Measurements from ENCODE around the gene NLGN4X.

- TF ChIP-seq, protein P1, sequence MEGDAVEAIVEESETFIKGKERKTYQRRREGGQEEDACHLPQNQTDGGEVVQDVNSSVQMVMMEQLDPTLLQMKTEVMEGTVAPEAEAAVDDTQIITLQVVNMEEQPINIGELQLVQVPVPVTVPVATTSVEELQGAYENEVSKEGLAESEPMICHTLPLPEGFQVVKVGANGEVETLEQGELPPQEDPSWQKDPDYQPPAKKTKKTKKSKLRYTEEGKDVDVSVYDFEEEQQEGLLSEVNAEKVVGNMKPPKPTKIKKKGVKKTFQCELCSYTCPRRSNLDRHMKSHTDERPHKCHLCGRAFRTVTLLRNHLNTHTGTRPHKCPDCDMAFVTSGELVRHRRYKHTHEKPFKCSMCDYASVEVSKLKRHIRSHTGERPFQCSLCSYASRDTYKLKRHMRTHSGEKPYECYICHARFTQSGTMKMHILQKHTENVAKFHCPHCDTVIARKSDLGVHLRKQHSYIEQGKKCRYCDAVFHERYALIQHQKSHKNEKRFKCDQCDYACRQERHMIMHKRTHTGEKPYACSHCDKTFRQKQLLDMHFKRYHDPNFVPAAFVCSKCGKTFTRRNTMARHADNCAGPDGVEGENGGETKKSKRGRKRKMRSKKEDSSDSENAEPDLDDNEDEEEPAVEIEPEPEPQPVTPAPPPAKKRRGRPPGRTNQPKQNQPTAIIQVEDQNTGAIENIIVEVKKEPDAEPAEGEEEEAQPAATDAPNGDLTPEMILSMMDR (IDR thresholded peaks at IDR 0.05): no peak
- TF ChIP-seq, protein P2, sequence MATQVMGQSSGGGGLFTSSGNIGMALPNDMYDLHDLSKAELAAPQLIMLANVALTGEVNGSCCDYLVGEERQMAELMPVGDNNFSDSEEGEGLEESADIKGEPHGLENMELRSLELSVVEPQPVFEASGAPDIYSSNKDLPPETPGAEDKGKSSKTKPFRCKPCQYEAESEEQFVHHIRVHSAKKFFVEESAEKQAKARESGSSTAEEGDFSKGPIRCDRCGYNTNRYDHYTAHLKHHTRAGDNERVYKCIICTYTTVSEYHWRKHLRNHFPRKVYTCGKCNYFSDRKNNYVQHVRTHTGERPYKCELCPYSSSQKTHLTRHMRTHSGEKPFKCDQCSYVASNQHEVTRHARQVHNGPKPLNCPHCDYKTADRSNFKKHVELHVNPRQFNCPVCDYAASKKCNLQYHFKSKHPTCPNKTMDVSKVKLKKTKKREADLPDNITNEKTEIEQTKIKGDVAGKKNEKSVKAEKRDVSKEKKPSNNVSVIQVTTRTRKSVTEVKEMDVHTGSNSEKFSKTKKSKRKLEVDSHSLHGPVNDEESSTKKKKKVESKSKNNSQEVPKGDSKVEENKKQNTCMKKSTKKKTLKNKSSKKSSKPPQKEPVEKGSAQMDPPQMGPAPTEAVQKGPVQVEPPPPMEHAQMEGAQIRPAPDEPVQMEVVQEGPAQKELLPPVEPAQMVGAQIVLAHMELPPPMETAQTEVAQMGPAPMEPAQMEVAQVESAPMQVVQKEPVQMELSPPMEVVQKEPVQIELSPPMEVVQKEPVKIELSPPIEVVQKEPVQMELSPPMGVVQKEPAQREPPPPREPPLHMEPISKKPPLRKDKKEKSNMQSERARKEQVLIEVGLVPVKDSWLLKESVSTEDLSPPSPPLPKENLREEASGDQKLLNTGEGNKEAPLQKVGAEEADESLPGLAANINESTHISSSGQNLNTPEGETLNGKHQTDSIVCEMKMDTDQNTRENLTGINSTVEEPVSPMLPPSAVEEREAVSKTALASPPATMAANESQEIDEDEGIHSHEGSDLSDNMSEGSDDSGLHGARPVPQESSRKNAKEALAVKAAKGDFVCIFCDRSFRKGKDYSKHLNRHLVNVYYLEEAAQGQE (IDR thresholded peaks at IDR 0.05; ENCODE audit: insufficient read depth in 1 of 2, low read depth in 2 of 2, low read length in 1 of 2): no peak
- TF ChIP-seq POLR2AphosphoS5 (IDR thresholded peaks at IDR 0.05; ENCODE audit: low read depth, low read length): no peak
- no peak for TF ChIP-seq TCF7L2 (IDR thresholded peaks at IDR 0.05; ENCODE audit: low read depth, low read length)
These were observed 269.4 kb downstream of the NLGN4X start for GRCh38 chrX:5959286-5959685.
